ENCODE results near the gene PDS5A.

- no peak for TF ChIP-seq POLR2A (IDR thresholded peaks at IDR 0.05)
- TF ChIP-seq CTCF (IDR thresholded peaks at IDR 0.05) = no peak
Observed at GRCh38 chr4:39865280-39865679, 112.4 kb downstream of the PDS5A start.
